ENCODE results near the gene GSK3B. TPM values are rescaled to one million over a fixed set of nuclear protein-coding genes. Genes with fewer than 3 reads are reported as not detected.
A peak's percentile ranks its signal among the peaks of the same experiment; 100 is the strongest.

The GSK3B gene
- total RNA-seq, 6 donors from 2014 or later: 41.4 to 84.9 (median 48.0) TPM

DNA sequence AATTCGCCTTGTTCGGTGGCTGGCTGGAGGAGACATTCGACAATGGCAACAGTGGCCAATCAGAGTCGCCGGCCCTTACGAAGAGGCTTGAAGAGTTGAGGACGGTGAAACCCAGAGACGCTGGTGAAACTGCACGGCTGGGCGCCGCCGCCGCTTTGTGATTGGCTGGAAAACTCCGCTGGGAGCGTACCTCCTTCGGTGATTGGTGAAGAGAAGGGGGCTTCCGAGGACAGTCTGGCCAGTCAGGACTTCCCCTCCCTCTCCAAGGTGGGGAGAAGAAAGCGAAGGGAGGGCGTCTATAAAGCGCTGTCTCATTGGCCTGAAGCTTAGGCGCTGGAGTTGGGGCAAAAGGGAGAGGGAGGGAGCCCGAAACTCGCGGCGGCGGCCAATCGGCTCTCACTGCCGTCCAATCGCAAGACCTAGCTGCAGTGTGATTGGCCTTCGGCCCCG lies 554 bp upstream of the GSK3B start:
- DNase-seq: peak; percentile 98 to 99
- H3K27me3 ChIP-seq: no peaks in the 10 kb centered on the region
- WGBS, 2 donors: 0% methylated on average over 19 to 29 of the region's 31 CpGs
- H3K9me3 ChIP-seq: no peaks in the 10 kb centered on the region
- no peaks in the 10 kb centered on the region for H3K36me3 ChIP-seq
- H3K4me1 ChIP-seq: peaks cover 24 to 28% (median 25%) of the 10 kb centered on the region in 4 donors
- peak overlapping the region; percentile 57 to 69 (median 60) for H3K4me3 ChIP-seq
- H3K27ac ChIP-seq: peak overlapping the region; percentile 99 to 100 (median 100)
- TF ChIP-seq EP300 (IDR thresholded peaks at IDR 0.05): peak in 1 of 4 donors; percentile 42
- TF ChIP-seq POLR2AphosphoS5 (IDR thresholded peaks at IDR 0.05): no peak
- TF ChIP-seq POLR2A (IDR thresholded peaks at IDR 0.05): no peak
- ATAC-seq (ENCODE audit: low FRiP score in 2 of 2): peak; percentile 91 to 97

GRCh38 chr3:120093119-120093910 lies 932 bp downstream of the GSK3B start:
- H3K27me3 ChIP-seq: no peaks in the 10 kb centered on the region
- DNase-seq (peak in 1 of 2 donors; percentile 43), ATAC-seq (ENCODE audit: low FRiP score in 2 of 2) (no peak)
- WGBS, 2 donors: 1% methylated on average over 22 of the region's 22 CpGs
- TF ChIP-seq POLR2A (IDR thresholded peaks at IDR 0.05): no peak
- peak in 1 of 6 experiments; percentile 6 for TF ChIP-seq CTCF (IDR thresholded peaks at IDR 0.05)
- H3K36me3 ChIP-seq: no peaks in the 10 kb centered on the region
- H3K4me1 ChIP-seq: peaks cover 31 to 43% (median 37%) of the 10 kb centered on the region in 4 donors
- H3K27ac ChIP-seq: peak overlapping the region; percentile 99 to 100 (median 100)
- H3K9me3 ChIP-seq: no peaks in the 10 kb centered on the region
- peak overlapping the region; percentile 57 to 83 (median 64) for H3K4me3 ChIP-seq

GRCh38 chr3:120092474-120092873 lies 1.8 kb downstream of the GSK3B start:
- DNase-seq: no peak
- WGBS, 2 donors: 0 to 3% methylated on average over 1 of the region's 1 CpG
- peak overlapping the region in 2 of 4 donors; percentile 99 to 100 for H3K27ac ChIP-seq

GRCh38 chr3:120090422-120090821 lies 3.8 kb downstream of the GSK3B start:
- TF ChIP-seq CTCF (IDR thresholded peaks at IDR 0.05) (no peak), EP300 (IDR thresholded peaks at IDR 0.05) (no peak), POLR2AphosphoS5 (IDR thresholded peaks at IDR 0.05) (no peak), POLR2A (IDR thresholded peaks at IDR 0.05) (no peak)
- Histone ChIP-seq H3K27me3 (no peaks in the 10 kb centered on the region), H3K4me1 (peaks cover 22 to 49% (median 26%) of the 10 kb centered on the region in 4 donors), H3K36me3 (peaks cover 0 to 4% (median 0%) of the 10 kb centered on the region in 4 donors), H3K4me3 (peak overlapping the region in 3 of 4 donors; percentile 16 to 69 (median 57)), H3K9me3 (no peaks in the 10 kb centered on the region), H3K27ac (no peak overlapping the region)
- 26 to 67% methylated on average over 1 of the region's 1 CpG for WGBS, 2 donors
- no peak for DNase-seq
- ATAC-seq (ENCODE audit: low FRiP score in 2 of 2): no peak

More at GRCh38 chr3:120092474-120092873, 1.8 kb downstream of the GSK3B start:
- Histone ChIP-seq H3K27me3 (no peaks in the 10 kb centered on the region), H3K4me1 (peaks cover 31 to 48% (median 37%) of the 10 kb centered on the region in 4 donors), H3K36me3 (no peaks in the 10 kb centered on the region), H3K4me3 (peak overlapping the region; percentile 57 to 83 (median 64)), H3K9me3 (no peaks in the 10 kb centered on the region)
- ATAC-seq (ENCODE audit: low FRiP score in 2 of 2): no peak
- TF ChIP-seq POLR2AphosphoS5 (IDR thresholded peaks at IDR 0.05) (no peak), EP300 (IDR thresholded peaks at IDR 0.05) (no peak), POLR2A (IDR thresholded peaks at IDR 0.05) (no peak)

DNA sequence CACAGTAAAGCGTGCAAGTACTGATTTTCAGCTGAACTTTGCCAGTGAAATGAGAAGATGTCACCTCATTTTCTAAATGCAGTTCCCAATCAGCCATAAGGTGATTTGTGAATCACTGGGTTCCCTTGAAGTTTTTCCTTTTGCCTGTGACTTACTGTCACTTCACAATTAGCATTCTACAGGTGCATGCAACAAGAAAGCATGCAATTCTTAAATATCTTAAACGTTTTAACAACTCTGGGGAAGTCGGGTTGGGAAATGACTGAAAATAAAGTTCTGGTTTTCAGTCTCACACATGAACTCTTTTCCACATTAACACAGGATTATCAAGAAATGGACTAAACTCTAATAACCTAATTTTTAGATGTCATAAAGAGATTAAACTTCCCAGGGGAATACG lies 5.2 kb downstream of the GSK3B start:
- Histone ChIP-seq H3K4me1 (peaks cover 23 to 52% (median 27%) of the 10 kb centered on the region in 4 donors), H3K9me3 (no peaks in the 10 kb centered on the region), H3K27ac (no peak overlapping the region), H3K36me3 (peaks cover 0 to 4% (median 0%) of the 10 kb centered on the region in 4 donors), H3K27me3 (no peaks in the 10 kb centered on the region), H3K4me3 (no peak overlapping the region)
- no peak for DNase-seq
- WGBS, 2 donors: 64 to 67% methylated on average over 4 of the region's 4 CpGs
- no peak for ATAC-seq (ENCODE audit: low FRiP score in 2 of 2)
- TF ChIP-seq POLR2AphosphoS5 (IDR thresholded peaks at IDR 0.05) (no peak), POLR2A (IDR thresholded peaks at IDR 0.05) (no peak), CTCF (IDR thresholded peaks at IDR 0.05) (no peak), EP300 (IDR thresholded peaks at IDR 0.05) (no peak)

All from upper lobe of left lung (tissue), 6 donors.